Measurements from ENCODE around the gene RBPJ.
"Not testable (repeated sequence)": the region's sequence is repeated elsewhere in the genome, so short reads cannot be mapped to it uniquely, and the experiment has no call there.

RBPJ gene

GRCh38 chr4:26342328-26343037, 21.7 kb downstream of the RBPJ start:
- no peak for DNase-seq (ENCODE audit: low read depth in 2 of 2)

GRCh38 chr4:26343038-26343398, 22.2 kb downstream of the RBPJ start:
- DNase-seq (ENCODE audit: low read depth in 2 of 2) = no peak

- no peak for DNase-seq (ENCODE audit: low read depth in 2 of 2)
Measured at GRCh38 chr4:26344901-26345564, 24.2 kb downstream of the RBPJ start.

- DNase-seq (ENCODE audit: low read depth in 2 of 2) = no peak
Measured at GRCh38 chr4:26345565-26345938, 24.7 kb downstream of the RBPJ start.

- no peak for DNase-seq (ENCODE audit: low read depth in 2 of 2)
Measured at GRCh38 chr4:26346203-26346620, 25.4 kb downstream of the RBPJ start.

DNA sequence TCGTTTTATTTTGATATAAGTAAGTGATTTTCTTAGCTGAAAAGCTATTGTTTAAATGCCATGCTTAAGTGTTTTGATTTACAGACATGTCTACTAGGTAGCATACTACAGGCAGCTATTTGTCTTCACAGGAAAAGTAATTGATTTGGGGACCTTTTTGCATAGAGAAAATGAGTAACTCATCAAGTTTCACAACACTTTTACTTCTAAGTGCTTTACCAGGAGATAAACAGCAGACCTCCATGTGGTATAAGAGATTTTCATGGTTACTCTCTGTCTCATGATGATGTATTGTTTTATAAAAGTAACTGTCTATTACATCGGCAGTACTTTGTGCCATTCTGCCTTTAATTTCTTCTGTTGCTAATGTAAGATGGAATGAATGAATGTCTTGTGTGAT, 28.7 kb downstream of the RBPJ start:
- no peak for DNase-seq (ENCODE audit: low read depth in 2 of 2)

- no peak for DNase-seq (ENCODE audit: low read depth in 2 of 2)
Measured at GRCh38 chr4:26351685-26352084, 30.9 kb downstream of the RBPJ start.

DNA sequence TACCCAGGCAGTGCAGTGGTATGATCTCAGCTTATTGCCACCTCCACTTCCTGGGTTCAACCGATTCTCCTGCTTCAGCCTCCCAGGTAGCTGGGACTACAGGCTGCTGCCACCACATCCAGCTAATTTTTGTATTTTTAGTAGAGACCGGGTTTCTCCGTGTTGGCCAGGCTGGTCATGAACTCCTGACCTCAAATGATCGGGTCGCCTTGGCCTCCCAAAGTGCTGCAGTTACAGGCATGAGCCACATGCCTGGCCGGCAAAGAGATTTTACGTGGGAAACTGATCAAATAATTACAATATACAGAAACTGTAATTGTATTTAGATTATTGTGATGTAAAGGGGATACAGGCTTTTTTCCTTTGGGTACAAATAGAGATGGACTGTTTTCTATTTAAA, 33.7 kb downstream of the RBPJ start:
- DNase-seq (ENCODE audit: low read depth in 2 of 2) = no peak

DNA sequence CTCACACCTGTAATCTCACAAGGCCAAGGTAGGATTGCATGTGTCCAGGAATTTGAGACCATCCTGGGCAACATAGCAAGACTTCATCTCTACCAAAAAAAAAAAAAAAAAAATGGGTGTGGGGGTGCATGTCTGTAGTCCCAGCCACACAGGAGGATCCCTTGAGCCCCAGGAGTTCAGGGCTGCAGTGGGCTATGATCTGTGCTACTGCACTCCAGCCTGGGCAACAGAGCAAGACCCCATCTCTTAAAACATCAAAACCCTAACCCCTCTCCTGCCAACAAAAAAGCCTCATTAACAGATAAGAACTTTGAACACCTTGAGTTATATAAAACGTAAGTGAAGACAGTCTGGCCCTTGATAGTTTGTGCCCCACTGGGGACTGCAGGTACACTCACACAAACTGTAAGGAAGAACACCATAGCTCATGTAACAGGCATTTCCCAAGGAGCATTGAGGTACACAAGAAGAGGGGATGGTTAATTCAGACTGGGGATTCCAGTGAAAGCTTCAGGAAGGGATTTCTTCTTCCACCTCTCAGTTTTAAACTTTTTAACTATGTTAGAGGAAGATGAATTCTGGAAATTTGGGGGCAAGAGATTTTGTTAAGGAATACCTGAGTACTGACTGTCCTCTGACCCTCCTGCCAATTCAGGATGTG, 34.7 kb downstream of the RBPJ start:
- no peak for DNase-seq (ENCODE audit: low read depth in 2 of 2)

DNA sequence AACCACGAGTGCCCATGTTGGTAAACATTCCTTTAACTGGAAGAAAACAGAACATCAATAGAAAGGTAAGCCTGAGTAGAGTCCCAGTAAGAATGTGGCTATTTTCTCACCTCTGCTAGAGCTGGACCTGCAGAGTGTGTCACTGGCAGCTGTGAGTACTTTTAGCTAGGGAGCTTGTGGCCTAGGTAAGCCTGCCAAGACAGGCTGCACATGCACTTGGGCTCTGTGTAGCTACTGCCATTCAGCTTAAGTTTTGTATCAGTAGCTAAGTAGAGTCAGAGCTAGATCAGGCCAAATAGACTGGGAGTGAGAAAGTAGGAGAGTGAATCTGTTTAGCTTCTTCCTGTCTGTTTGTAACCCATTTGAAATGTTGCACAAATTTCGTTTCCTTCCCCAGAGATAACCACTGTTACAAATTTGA, 35.3 kb downstream of the RBPJ start:
- DNase-seq (ENCODE audit: low read depth in 2 of 2) = no peak

- DNase-seq (ENCODE audit: low read depth in 2 of 2) = not testable (repeated sequence)
Measured at GRCh38 chr4:26359521-26359920, 38.7 kb downstream of the RBPJ start.

- no peak for DNase-seq (ENCODE audit: low read depth in 2 of 2)
Measured at GRCh38 chr4:26360273-26360672, 39.5 kb downstream of the RBPJ start.

DNA sequence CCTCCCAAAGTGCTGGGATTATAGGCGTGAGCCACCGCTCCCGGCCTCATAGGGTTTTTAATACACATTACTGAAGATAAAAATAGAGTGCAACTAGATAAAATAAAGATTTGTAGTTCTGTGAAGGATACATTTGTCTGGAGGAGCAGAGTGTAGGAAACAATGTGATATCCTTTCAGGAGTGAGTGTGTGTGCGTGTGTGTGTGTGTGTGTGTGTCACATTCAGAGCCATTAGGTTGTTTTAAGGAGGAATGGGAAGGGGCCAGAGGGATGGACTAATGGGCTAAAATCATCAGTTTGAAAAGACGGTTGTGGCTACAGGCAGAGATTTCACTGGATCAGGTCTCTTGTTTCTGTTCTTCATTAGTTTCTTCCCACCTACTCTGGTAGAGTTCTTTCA, 40.0 kb downstream of the RBPJ start:
- no peak for DNase-seq (ENCODE audit: low read depth in 2 of 2)

DNA sequence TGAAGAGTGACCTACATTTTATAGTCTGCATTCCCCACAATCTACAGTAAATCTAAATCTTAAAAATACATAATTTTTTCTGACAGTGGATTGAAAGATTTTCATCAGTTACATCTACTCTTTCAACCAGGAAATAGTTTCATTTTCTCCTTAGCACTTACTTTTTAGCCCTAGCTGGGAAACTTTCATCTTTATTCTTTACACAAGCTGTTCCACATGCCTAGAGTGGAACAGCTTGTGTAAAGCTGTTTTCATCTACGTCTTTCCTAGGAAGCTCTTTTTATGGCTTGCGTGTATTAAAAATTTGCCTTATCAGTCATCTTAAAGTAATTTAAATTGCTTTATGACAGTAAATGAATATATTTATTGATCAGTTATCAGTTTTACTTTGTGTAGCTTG, 40.5 kb downstream of the RBPJ start:
- no peak for DNase-seq (ENCODE audit: low read depth in 2 of 2)

- no peak for DNase-seq (ENCODE audit: low read depth in 2 of 2)
Measured at GRCh38 chr4:26362745-26363439, 42.1 kb downstream of the RBPJ start.

DNA sequence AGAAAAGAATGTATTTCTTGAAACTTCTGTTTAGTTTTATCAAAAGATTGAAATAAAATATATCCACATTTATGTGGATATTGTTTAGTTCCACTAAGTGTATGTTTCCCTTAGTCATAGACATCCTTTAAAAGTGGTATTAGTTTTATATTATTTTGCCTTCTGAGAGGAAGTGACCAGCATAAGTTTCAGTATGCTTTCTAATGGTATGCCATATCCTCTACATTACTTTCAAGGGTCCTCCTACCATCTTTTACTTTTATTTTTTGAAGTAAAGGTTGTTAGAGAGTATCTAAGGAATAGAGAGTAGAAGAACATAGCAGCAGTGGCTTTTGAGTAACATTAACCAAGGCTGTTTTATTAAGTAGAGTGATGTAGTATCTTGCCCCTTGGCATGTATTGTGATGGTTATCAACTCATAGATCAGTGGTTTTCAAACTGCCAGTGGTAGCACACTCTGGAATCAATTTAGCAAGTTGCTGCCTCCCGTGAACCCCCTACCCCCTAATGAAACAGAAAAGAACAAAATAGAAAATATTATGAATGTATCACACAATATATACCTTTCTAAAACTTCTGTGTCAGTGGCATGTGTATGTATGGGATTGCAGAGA, 44.8 kb downstream of the RBPJ start:
- DNase-seq (ENCODE audit: low read depth in 2 of 2) = no peak

DNA sequence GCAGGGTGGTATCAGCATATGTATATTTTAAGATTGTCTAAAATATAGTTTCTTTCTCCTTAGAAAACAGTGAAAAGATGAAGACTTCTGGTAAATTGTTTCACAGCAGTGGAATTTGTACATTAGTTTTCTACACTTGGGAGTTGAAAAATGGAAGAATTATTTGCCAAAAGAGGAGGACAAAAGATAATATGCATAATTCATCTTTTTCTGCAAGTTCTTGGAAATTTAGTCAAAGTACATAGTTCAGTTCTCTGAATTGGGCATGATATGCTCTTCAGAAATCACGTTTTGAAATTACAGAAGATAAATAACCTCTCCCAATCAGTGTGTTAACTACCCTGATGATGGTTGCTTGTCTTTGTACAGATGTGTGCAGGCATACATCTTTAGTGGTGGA, 47.0 kb downstream of the RBPJ start:
- DNase-seq (ENCODE audit: low read depth in 2 of 2) = no peak

DNA sequence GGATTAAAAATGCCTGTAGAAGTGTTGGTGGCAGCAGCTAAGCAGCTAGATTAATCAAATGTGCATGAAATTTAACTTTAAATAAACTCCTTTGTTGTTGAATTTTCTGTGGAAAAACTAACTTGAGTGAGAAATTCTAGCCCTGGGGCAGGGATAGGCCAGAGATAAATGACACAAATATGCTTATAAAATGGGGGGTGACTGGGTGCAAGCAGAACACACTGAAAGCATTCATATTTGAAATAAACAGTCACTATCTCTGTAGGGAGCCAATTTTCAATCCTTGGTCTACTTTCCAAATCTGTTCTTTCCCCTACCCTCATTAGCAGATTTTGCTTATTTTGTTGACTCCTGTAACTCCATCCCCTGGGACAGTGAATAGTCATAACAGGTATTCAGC, 47.9 kb downstream of the RBPJ start:
- DNase-seq (ENCODE audit: low read depth in 2 of 2) = no peak

DNA sequence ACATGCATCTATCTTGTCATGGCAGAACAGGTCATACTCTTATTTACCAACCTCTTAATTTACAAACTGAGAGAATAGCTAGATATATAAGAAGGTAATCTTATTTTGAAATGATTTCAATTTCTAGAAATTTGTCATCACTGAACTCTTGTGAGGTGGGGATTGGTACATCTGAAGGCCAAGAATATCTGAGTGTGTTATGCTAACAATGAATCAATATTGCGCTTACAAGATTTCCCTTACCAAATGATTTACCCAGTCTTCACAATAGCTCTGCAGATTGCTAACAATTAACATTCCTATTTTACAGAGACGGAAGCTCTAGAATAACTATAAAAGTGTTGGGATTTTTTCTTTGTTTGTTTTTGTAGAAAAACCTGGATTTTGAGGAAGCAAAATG, 48.3 kb downstream of the RBPJ start:
- DNase-seq (ENCODE audit: low read depth in 2 of 2) = no peak

DNA sequence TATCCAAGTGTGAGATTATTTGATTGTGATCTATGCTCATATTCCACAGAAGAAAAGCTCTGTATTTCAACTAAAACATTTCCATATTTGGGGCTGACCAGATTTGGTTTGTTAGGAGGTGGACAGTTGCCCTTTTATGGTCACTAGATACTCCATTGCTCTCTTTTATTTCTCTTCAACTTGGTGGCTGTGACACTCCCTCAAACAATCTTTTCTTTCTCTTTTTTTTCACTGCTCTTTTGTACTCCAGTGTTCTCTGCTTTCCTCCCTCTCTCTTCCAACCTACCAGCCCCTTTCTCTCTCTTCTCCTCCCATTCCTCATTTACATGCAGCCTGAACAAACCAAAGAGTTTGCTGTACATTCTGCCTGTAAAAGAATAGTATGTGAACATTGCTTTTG, 48.8 kb downstream of the RBPJ start:
- no peak for DNase-seq (ENCODE audit: low read depth in 2 of 2)

- DNase-seq (ENCODE audit: low read depth in 2 of 2) = no peak
Measured at GRCh38 chr4:26372076-26372475, 51.3 kb downstream of the RBPJ start.

DNA sequence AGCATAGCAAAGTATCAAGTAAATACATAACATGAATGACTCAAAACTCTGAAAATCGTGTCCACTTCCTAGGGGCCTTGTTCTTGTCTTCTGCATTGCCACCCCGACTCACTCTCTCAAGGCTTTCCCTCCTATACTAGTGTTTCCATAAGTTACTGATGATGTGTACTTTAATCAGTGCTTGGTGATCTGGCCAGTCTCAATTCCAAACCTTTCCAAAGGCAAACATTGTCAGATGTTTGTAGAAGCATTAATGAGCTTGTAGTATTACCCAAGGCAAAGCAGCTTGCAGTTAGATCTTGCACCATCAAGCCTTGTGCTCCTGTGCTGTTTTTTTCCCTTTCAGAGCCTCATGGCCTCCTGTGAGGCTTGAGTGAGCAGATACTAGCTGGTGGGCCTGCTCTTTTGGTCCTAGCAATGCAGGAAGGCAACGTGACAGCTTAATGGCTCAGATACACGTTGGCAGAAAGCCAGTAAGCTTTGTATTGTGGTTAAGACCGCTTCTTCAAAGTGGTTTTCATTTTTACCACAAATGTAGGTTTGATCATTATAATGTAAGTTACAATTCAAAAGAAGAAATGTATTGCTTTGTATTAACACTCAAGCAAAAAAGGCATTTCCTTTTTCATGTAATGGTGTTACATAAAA, 51.8 kb downstream of the RBPJ start:
- no peak for DNase-seq (ENCODE audit: low read depth in 2 of 2)

All from stimulated activated CD4-positive, alpha-beta T cell treated with anti-CD3 and anti-CD28 coated beads, Interleukin-1b, Interleukin-23, amount 100 ng/mL, for 1 hour (primary cell).